Dermis blood vessel endothelial cell (primary cell): Measurements from ENCODE around the gene SCGB1D4. TPM values are rescaled to one million over a fixed set of nuclear protein-coding genes. Genes with fewer than 3 reads are reported as not detected.
"Not testable (repeated sequence)": the region's sequence is repeated elsewhere in the genome, so short reads cannot be mapped to it uniquely, and the experiment has no call there.

Experiments used
- DNase-seq: peaks from one replicate; pipeline ENCODE4 v3.0.0; 2010
- total RNA-seq: library from RNA; depleted of rRNA; stranded (reverse); fragments of >200 nt; gene quantifications from 2 replicates; pipeline ENCODE4 v1.2.3, GENCODE V29; 2014

The SCGB1D4 gene, protein sequence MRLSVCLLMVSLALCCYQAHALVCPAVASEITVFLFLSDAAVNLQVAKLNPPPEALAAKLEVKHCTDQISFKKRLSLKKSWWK
- total RNA-seq = not detected in 2 replicates

DNA sequence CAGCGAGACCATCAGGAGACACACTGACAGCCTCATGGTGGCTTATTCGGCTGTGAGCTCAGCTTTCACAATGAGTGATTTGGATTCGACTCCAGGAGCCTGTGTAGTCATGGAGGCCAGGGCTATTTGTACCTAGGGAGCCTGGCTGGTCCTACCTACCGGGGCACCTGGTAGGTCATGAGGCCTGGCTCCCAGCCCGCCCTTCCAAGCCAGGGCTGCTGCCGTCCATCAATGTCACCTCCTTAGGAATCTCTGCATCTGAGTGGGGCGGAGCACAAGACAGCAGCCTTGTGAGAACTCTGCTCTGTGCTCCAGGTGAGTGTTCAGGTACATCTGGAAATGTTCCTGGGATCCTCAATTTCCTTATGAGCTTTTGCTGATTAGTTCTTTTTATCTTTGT, at the start of gene SCGB1D4:
Gene SCGB1D4, minus strand, starts transcription at position 101 of the 400 bp plus-strand sequence. Its CDS starts 65 bp downstream, at position 36.
- DNase-seq = no peak

DNA sequence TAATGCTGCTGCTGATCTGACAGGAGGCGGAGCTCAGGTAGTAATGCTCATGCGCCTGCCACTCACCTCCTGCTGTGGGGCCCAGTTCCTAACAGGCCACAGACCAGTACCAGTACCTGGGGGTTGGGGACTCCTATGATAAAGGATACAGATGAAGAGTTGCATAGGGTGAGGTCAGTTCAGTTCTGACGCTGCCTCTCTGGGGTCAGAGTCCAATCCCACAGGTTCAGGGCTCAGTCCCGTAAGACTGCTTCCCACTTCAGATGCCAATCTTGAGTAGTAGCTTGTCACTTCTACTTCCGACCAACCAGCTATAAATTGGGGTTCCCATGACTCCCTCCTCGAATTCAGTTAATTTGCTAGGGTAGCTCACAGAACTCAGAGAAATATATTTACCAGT, 47.0 kb upstream of the SCGB1D4 start:
- DNase-seq = no peak

DNA sequence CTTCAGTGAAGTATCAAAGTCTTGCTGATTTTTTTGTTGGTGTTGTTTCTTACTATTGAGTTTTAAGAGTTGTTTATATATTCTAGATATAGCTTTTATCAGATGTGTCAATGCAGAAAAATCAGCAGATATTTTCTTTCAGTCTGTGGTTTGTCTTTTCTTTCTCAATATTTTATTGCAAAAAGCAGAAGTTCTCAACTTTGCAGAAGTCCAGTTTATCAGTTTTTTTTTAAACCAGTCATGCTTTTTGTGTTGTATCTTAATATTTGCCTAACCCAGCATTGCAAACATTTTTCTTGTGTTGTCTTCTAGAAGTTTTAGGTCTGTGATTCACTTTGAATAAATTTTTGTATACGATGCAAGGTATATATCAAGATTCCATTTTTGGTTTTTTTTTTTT, 45.3 kb upstream of the SCGB1D4 start:
- DNase-seq = no peak

DNA sequence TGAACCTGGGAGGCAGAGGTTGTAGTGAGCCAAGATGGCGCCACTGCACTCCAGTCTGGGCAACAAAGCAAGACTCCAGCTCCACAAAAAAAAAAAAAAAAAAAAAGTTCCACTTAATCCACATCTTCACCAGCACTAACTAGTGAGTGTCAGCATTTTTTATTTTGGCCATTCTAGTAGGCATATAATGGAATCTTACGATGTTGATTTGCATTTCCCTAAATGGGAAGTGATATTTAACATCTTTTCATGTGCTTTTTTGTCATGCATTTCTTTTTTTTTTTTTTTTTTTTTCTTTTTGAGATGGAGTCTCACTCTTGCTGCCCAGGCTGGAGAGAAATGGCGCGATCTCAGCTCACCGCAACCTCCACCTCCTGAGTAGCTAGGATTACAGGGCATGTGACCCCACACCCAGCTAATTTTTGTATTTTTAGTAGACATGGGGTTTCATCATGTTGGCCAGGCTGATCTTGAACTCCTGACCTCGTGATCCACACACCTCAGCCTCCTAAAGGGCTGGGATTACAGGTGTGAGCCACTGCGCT, 44.8 kb upstream of the SCGB1D4 start:
- not testable (repeated sequence) for DNase-seq

DNA sequence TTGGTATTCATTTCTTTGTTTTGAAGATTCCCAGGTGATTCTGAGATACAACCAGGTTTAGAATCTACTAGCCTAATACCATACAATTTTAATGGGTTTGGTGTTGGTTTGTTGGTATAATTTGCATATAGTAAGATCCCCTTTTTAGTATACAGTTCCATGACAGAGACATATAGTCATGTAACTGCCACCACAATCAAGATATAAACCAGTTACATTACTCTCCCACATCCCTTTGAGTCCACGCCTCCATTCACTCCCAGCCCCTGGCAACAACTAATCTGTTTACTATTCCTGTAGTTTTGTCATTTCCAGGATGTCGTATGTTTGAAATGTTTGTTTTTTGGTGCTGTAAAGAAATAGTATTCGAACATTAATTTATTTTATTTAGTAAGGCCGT, 42.7 kb upstream of the SCGB1D4 start:
- DNase-seq = no peak

DNA sequence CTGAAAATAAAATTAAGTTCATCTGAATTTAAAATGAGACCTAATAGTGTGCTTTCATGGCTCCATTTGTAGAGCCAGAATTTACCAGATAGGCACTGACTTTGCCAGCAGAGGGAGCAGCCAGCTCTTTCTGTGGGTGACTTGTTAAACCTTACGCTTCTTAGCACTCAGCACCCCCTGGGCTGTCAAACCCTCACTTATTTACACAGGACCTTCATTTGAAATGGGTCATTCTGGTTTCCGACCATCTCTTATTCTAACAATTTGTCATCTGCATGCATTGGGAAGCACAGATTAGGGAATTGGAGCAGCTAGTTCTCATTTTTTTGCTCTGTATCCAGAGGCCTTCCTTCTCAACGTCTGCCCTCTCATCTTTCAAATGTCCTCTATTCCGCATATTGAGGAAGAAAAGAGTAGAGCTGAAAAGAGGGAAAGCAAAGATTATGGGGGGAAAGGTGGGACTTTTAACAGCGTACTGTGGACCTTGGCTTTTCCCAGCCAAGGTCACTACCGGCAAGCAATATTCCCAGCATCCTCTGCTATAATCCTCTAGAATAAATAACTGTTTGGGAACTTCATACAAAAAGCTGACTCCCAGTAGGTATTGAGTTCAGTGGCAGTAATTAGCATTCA, 41.5 kb upstream of the SCGB1D4 start:
- DNase-seq = peak; percentile 81

DNA sequence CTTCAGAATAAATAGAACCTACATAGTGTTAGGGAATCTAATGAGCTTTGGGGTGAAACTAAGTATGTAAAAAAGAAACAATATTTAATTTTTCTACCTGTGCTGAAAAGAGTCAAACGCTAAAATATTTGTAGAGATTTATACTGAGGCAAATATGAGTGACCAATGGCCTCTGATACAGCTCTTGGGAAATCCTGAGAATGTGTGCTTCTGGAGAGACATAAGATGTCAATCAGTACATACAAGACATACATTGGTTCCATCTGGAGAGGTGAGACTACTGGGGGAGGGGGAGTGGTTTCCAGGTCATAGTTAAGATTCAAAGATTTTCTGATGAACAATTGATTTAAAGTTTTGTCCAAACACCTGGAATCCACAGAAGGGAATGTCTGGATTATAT, 39.3 kb upstream of the SCGB1D4 start:
- DNase-seq = no peak

DNA sequence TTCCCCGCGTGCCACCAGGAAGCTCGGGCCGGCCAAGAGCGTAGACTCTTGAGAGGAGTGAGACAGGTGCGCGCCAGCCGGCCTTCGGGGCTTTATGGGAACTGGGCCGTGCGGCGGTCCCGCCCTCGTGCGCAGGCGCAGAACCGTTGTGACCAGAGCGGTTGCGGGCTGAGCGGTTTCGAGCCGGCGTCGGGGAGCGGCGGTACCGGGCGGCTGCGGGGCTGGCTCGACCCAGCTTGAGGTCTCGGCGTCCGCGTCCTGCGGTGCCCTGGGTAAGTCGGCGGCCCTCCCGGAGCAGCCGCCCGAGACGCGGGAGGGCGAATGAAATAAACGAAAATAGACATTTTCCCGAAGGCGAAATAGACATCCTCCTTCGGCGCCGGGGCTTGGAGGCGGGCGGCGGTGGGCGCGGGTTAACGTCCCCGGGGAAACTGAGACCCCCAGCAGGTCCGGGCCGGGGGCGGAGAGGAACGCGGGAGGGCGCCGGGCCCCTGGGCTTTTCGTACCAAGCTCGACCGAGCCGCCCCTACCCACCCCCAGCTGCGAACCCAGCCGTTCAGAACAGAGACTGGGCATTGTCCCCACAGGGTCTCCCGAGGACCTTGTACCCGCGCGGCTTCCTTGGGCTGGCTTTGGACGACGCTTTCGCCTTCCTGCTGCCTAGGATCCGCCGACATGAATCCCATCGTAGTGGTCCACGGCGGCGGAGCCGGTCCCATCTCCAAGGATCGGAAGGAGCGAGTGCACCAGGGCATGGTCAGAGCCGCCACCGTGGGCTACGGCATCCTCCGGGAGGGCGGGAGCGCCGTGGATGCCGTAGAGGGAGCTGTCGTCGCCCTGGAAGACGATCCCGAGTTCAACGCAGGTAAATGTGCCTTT, 38.7 kb upstream of the SCGB1D4 start, which contains the start of gene ASRGL1:
Gene ASRGL1, plus strand, starts transcription at position 146 of the 879 bp plus-strand sequence. Its CDS starts 530 bp downstream, at position 676.
- DNase-seq = peak; percentile 83

DNA sequence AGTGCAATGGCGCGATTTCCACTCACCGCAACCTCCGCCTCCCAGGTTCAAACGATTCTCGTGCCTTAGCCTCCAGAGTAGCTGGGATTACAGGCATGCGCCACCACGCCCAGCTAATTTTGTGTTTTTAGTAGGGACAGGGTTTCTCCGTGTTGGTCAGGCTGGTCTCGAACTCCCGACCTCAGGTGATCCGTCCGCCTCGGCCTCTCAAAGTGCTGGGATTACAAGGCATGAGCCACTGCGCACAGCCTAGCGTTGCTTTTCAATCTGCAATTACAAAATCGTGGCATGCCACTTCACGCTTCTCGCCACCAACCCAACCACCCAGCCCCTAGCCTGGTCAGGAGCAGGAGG, 38.1 kb upstream of the SCGB1D4 start:
- not testable (repeated sequence) for DNase-seq

DNA sequence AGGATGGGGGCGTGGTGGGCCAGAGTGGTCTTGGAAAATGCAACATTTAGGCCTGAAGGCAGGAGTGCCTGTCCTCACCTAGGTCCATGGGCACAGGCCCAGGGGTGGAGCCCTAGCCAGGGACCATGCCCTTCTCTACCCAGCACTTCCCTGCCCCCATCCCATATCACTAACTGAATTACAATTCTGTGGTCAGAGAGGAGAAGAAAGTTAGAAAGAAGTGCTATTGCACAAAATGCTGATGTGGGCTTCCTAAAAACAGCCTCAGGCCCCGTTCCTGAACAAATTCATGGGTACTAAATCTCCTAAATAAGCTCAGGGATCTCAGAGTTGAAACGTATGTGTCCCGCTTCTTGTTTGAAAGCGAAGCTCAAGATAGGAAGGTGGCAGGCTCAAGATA, 34.9 kb upstream of the SCGB1D4 start:
- DNase-seq = no peak

DNA sequence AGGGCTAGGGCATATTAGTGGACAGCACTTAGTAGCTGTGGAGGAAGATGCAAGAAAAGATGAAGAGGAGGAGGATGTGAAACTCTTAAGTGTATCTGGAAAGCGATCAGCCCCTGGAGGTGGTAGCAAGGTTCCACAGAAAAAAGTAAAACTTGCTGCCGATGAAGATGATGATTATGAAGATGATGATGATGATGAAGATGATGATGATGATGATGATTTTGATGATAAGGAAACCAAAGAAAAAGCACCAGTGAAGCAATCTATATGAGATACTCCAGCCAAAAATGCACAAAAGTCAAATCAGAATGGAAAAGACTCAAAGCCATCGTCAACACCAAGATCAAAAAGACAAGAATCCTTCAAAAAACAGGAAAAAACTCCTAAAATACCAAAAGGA, 32.4 kb upstream of the SCGB1D4 start:
- DNase-seq = not testable (repeated sequence)

DNA sequence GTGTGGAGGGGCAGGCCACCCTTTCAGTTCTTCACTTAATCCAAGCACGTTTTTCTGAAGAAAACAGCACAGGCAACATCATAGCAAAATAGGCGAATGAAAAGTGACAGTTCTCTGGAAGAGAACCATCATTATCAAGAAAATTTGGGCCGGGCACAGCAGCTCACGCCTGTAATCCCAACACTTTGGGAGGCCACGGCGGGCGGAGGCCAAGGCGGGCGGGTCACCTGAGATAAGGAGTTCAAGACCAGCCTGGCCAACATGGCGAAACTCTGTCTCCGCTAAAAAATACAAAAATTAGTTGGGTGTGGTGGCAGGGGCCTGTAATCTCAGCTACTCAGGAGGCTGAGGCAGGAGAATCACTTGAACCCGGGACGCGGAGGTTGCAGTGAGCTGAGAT, 28.7 kb upstream of the SCGB1D4 start:
- not testable (repeated sequence) for DNase-seq

DNA sequence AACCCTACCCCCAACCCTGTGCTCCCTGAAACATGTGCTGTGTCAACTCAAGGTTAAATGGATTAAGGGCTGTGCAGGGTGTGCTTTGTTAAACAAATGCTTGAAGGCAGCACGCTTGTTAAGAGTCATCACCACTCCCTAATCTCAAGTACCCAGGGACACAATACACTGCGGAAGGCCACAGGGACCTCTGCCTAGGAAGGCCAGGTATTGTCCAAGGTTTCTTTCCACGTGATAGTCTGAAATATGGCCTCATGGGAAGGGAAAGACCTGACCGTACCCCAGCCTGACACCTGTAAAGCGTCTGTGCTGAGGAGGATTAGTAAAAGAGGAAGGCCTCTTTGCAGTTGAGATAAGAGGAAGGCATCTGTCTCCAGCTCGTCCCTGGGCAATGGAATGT, 27.8 kb upstream of the SCGB1D4 start:
- not testable (repeated sequence) for DNase-seq

DNA sequence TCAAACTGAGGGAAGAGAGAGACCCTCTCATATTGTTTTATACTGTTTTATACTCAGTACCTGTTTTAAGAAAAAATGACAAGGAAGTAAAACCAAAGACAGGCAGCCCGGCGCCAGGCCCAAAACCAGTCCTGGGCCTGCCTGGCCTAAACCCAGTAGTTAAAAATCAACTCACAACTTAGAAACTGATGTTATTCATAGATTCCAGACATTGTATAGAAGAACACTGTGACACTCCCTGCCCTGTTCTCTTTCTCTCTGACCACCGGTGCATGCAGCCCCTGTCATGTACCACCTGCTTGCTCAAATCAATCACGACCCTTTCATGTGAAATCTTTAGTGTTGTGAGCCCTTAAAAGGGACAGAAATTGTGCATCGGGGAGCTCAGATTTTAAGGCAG, 26.9 kb upstream of the SCGB1D4 start:
- DNase-seq = not testable (repeated sequence)

DNA sequence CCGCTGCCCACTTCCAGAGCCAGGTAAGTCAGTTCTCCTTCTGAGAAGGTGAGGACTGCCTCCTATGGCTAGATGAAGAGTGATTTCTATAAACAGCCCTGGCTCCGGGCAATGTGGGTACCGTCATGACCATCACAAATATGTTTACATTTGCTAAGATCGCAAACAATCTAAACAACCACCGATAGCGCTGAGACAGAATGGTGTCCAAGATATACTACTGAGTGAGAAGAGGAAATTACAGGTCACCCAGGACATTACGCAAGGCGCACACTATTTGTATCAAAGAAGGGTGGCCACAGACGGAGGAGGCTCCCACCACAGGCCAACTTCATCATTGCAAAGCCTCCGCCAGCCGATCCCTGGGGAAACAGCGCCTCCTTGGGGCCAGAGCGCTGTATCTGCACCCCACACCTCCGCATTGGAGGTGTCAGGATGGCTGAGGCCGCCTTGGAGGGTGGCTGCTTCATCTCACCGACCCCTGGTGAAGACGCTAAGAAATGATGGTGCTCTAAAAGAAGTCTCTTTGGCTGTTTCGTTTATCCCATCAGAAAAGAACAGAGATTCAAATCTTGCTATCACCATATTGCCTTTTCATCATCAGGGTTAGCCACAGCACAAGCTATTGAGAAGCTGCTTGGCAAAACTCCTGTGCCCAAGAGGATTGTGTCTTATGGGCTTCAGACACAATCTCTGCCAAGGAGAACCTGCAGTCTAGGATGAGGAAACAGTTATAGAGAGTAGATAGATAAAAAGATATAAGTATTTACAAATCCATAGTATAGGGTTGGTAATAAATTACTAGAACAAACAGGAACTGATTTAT, 26.1 kb upstream of the SCGB1D4 start:
- DNase-seq = peak; percentile 78

DNA sequence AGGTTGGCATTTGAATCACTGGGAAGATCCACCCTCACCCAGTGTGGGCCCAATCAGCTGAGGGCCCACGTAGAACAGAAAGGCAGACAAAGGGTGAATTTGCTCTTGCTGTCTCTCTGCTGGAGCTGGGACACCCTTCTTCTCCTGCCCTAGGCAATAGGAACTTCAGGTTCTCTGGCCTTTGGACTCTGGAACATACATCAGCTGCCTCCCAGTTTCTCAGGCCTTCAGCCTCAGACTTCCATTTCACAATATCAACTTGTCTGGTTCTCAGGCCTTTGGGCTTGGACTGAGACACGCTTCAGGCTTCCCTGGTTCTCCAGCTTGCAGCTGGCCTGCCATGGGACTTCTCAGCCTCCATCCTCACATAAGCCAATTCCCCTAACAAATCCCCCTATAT, 23.6 kb upstream of the SCGB1D4 start:
- DNase-seq = no peak

DNA sequence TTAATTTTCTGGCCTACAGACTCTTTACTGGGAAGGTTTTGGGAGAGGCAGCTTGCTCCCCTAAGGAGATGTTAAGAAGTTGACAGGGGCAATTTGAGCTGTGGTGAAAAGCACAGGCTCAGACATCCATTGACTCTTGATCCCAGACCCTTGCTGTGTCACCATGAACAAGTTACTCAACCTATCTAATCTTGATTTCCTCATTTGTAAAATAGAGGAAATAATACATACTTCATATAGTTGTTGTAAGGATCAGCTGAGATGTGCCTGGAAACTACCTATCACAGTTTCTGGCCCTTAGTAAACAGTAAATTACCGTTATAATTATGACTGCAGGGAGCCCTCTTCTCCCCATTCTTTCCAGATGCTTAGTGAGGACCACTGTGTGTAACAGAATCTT, 16.6 kb upstream of the SCGB1D4 start:
- DNase-seq = no peak

DNA sequence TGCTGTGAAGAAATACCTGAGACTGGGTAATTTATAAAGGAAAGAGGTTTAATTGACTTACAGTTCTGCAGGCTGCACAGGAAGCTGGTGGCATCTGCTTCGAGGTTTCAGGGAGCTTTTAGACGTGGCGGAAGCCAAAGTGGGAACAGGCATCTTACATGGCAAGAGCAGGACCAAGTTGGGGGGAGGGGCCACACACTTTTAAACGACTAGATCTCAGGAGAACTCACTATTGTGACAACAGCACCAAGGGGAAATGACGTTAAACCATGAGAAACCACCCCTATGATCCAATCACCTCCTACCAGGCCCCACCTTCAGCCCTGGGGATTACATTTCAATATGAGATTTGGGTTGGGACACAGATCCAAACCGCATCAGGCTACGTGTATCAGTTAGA, 11.1 kb upstream of the SCGB1D4 start:
- DNase-seq = no peak

DNA sequence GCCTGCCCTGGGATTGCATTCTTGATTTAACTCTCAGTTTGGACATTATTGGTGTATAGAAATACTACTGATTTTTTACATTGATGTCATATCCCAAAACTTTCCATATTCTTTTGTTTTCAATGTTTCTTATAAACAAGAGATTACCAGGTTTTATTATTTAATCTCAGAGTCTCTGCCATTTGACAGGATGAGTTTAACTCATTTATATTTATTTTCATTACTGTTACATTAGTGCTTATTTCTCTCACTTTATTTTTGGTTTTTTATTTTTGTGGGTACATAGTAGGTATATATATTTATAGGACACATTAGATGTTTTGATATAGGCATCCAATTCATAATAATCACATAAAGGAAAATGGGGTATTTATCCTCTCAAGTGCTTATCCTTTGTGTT, 9.1 kb upstream of the SCGB1D4 start:
- no peak for DNase-seq

DNA sequence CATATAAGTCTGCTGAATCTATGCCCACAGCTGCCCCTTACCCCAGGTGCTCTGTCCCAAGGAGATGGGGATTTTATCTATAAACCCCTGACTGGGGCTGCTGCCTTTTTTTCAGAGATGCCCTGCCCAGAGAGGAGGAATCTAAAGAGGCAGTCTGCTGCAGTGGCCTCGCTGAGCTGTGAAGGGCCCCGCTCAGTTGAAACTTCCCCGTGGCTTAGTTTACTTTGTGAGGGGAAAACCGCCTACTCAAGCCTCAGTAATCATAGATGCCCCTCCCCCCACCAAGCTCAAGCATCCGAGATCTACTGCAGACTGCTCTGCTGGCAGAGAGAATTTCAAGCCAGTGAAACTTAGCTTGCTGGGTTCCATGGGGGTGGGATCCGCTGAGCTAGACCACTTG, 7.4 kb upstream of the SCGB1D4 start:
- DNase-seq = no peak

DNA sequence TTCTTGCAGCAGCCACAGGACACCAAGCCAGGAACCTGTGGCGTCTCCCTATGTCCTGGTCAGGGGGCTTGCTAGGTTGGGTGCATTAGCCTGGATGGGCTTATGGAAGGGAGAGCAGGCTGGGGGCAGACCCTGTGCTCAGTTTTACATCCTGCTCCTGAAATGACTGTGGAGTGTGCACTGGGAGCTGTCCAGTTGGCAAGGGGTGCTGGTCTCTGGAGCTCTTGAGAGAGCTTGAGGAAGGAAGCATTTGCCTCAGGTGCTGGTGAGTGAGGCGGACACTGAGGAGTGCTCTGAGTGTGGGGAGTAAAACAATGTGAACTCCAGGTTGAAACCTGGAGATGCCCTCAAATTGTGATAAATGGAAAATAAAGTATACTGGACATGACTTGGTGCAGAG, 3.4 kb downstream of the SCGB1D4 start:
- peak; percentile 62 for DNase-seq

DNA sequence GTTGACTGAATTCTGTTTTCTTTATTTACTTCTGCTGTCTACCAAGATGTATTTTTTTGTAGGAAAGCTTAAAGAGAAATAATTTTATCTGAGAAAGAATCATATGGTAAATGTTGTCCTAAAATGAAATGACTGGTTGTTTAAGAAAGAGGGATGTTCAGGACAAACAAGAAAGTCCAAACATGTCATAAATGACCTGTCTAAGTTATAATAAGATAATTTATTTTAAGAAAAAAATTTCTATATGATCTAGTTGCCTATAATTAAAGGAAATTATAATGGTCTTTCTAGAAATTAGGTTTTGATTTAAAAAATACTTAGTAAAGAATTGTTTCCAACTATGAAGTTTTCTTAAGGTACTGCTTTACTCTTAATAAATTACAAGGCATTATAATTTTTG, 18.4 kb downstream of the SCGB1D4 start:
- no peak for DNase-seq

DNA sequence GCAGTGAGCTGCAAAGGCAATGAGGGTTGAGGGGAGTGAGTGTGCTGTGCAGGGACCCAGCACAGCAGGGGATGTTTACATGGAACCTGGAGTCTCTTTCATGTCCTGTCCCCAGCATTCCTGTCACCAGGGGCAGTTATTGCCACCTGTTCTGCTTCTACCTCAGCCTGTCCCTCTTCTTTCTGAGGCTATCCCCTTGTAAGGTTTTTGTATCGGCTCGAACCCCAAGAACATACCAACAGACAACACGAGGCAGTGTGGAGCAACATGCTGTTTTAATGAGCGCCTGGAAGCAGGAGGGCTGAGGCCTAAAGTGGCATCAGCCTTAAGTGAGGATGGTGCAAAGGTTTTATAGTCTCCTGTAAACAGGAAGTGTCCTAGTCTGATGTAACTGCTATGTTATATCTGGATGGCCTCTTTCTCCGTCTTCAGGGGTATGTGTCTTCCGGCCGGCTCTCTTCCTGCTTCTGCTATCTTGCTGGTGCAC, 25.0 kb downstream of the SCGB1D4 start:
- DNase-seq = no peak
